IMR-90 (cell line): ENCODE measurements around the gene ANXA7. TPM values are rescaled to one million over a fixed set of nuclear protein-coding genes. Genes with fewer than 3 reads are reported as not detected.

Experiments
- ATAC-seq: fragments of 200-7000 bp; cut with Tn5 transposase; 2 replicates; pipeline ENCODE4 v1.9.1; 2020; ENCODE audit warnings: low read depth, mild to moderate bottlenecking, moderate library complexity
- BruUV-seq: library from RNA; stranded (reverse); fragments of 400-500 nt; replicated peaks from 2 replicates; lab custom pipeline; 2021; lab: Mats Ljungman, UMichigan
- CTCF ChIA-PET: fragments of 300-600 bp; formaldehyde crosslinking; extraction: SDS; loops from one replicate; lab custom pipeline; 2021; ENCODE audit warnings: antibody characterized with exemption; lab: Yijun Ruan, JAX
- POLR2A ChIA-PET: fragments of 300-600 bp; sonication (Branson Sonifier 250); formaldehyde crosslinking; loops from one replicate; lab custom pipeline; 2022; ENCODE audit warnings: antibody characterized with exemption; ENCODE audit not compliant: unreplicated experiment; lab: Charles Lee
- DNase-seq: peaks from one replicate; pipeline ENCODE4 v3.0.0; 2013
- H2AFZ ChIP-seq: replicated peaks from 2 replicates; pipeline ENCODE3; 2013; ENCODE audit warnings: low read length, mild to moderate bottlenecking; ENCODE audit not compliant: poor library complexity
- H2AK5ac ChIP-seq: 2 replicates; pipeline ENCODE4 v1.6.1; 2013; ENCODE audit warnings: low read depth, low read length, inconsistent platforms
- H2AK9ac ChIP-seq: replicated peaks from 2 replicates; pipeline ENCODE3; 2013; ENCODE audit warnings: mild to moderate bottlenecking, low read depth, low read length, moderate library complexity; ENCODE audit not compliant: poor library complexity
- H2BK120ac ChIP-seq: 2 replicates; pipeline ENCODE4 v1.6.1; 2013; ENCODE audit warnings: low read depth, low read length, inconsistent platforms
- H2BK15ac ChIP-seq: 3 replicates; pipeline ENCODE4 v1.6.1; 2013; ENCODE audit warnings: low read depth, low read length, inconsistent platforms
- H2BK20ac ChIP-seq: 2 replicates; pipeline ENCODE4 v1.6.1; 2013; ENCODE audit warnings: low read depth, mild to moderate bottlenecking, inconsistent platforms, low read length, moderate library complexity
- H2BK5ac ChIP-seq: 2 replicates; pipeline ENCODE4 v1.6.1; 2013; ENCODE audit warnings: mild to moderate bottlenecking, low read depth, low read length, inconsistent platforms; ENCODE audit not compliant: poor library complexity, severe bottlenecking
- H3K14ac ChIP-seq: replicated peaks from 2 replicates; pipeline ENCODE4 v1.6.1; 2013; ENCODE audit warnings: low read depth, low read length, inconsistent platforms
- H3K18ac ChIP-seq: 2 replicates; pipeline ENCODE4 v1.6.1; 2013; ENCODE audit warnings: low read depth, low read length, control low read depth
- H3K23ac ChIP-seq: 2 replicates; pipeline ENCODE4 v1.6.1; 2013; ENCODE audit warnings: low read depth, low read length, inconsistent platforms
- H3K27ac ChIP-seq: 2 replicates; pipeline ENCODE4 v1.5.1; 2013; ENCODE audit warnings: mild to moderate bottlenecking, control low read depth, low read length; ENCODE audit not compliant: insufficient read depth
- H3K27me3 ChIP-seq: 2 replicates; pipeline ENCODE4 v1.6.1; 2013; ENCODE audit warnings: low read length; ENCODE audit not compliant: control insufficient read depth, insufficient read depth
- H3K36me3 ChIP-seq: 2 replicates; pipeline ENCODE4 v1.6.1; 2013; ENCODE audit warnings: low read length, mixed read lengths; ENCODE audit not compliant: control insufficient read depth, insufficient read depth
- H3K4ac ChIP-seq: 2 replicates; pipeline ENCODE4 v1.6.1; 2013; ENCODE audit warnings: low read depth, low read length, inconsistent platforms
- H3K4me1 ChIP-seq: 2 replicates; pipeline ENCODE4 v1.6.1; 2013; ENCODE audit warnings: low read length, mixed read lengths; ENCODE audit not compliant: control insufficient read depth, insufficient read depth
- H3K4me2 ChIP-seq: 2 replicates; pipeline ENCODE4 v1.6.1; 2013; ENCODE audit warnings: low read depth, mild to moderate bottlenecking, control low read depth, low read length, moderate library complexity
- H3K4me3 ChIP-seq: 2 replicates; pipeline ENCODE4 v1.5.1; 2013; ENCODE audit warnings: low read depth, mild to moderate bottlenecking, control low read depth, low read length, moderate library complexity; ENCODE audit not compliant: insufficient read depth
- H3K56ac ChIP-seq: 2 replicates; pipeline ENCODE4 v1.6.1; 2013; ENCODE audit warnings: low read length, inconsistent platforms; ENCODE audit not compliant: insufficient read depth; ENCODE audit errors: extremely low read depth
- H3K79me1 ChIP-seq, 2 experiments: 2 replicates each; pipeline ENCODE4 v1.6.1; 2013; ENCODE audit warnings: low read length in 2 of 2, inconsistent platforms in 1 of 2, low read depth in 1 of 2
- H3K9ac ChIP-seq: 2 replicates; pipeline ENCODE4 v1.6.1; 2013; ENCODE audit warnings: low read depth, low read length, control low read depth
- H3K9me1 ChIP-seq: 2 replicates; pipeline ENCODE4 v1.6.1; 2013; ENCODE audit warnings: low read length, inconsistent platforms; ENCODE audit not compliant: insufficient read depth
- H3K9me3 ChIP-seq: 2 replicates; pipeline ENCODE4 v1.6.1; 2013; ENCODE audit warnings: low read length; ENCODE audit not compliant: control insufficient read depth, insufficient read depth
- H4K20me1 ChIP-seq: 2 replicates; pipeline ENCODE4 v1.6.1; 2013; ENCODE audit warnings: low read length, inconsistent platforms; ENCODE audit not compliant: insufficient read depth
- H4K5ac ChIP-seq: 2 replicates; pipeline ENCODE4 v1.6.1; 2013; ENCODE audit warnings: mild to moderate bottlenecking, low read depth, low read length, control low read depth
- H4K8ac ChIP-seq, 2 experiments: 2 replicates each; pipeline ENCODE4 v1.6.1; 2013; ENCODE audit warnings: low read depth in 2 of 2, low read length in 2 of 2, control low read depth in 1 of 2, inconsistent platforms in 1 of 2
- H4K91ac ChIP-seq: 2 replicates; pipeline ENCODE4 v1.6.1; 2013; ENCODE audit warnings: low read depth, low read length, inconsistent platforms; ENCODE audit not compliant: insufficient read depth
- BHLHE40 ChIP-seq: fragments of 150-350 bp; IDR thresholded peaks from 2 replicates; pipeline ENCODE4 v1.6.1; 2016; ENCODE audit warnings: mild to moderate bottlenecking, low read depth, low read length
- CEBPB ChIP-seq: IDR thresholded peaks from 2 replicates; pipeline ENCODE4 v1.6.1; 2012; ENCODE audit warnings: low read depth, low read length, improper control_type of control experiment
- CHD1 ChIP-seq: IDR thresholded peaks from 2 replicates; pipeline ENCODE4 v1.6.1; 2012; ENCODE audit warnings: low read depth, low read length, improper control_type of control experiment
- FOS ChIP-seq: fragments of 150-350 bp; IDR thresholded peaks from 2 replicates; pipeline ENCODE4 v1.6.1; 2016; ENCODE audit warnings: low read depth, low read length
- MAFK ChIP-seq: IDR thresholded peaks from 2 replicates; pipeline ENCODE4 v1.6.1; 2012; ENCODE audit warnings: low read depth, low read length, improper control_type of control experiment
- MAZ ChIP-seq: IDR thresholded peaks from 2 replicates; pipeline ENCODE4 v1.6.1; 2012; ENCODE audit warnings: low read depth, mild to moderate bottlenecking, low read length, improper control_type of control experiment, moderate library complexity, borderline replicate concordance
- MXI1 ChIP-seq: IDR thresholded peaks from 2 replicates; pipeline ENCODE4 v1.6.1; 2012; ENCODE audit warnings: low read depth, mild to moderate bottlenecking, low read length, moderate library complexity, borderline replicate concordance
- NFE2L2 ChIP-seq: fragments of 150-350 bp; IDR thresholded peaks from 2 replicates; pipeline ENCODE4 v1.6.1; 2016; ENCODE audit warnings: low read depth, mild to moderate bottlenecking, low read length
- RAD21 ChIP-seq: IDR thresholded peaks from 2 replicates; pipeline ENCODE4 v1.6.1; 2012; ENCODE audit warnings: low read length, improper control_type of control experiment
- RCOR1 ChIP-seq: IDR thresholded peaks from 2 replicates; pipeline ENCODE4 v1.6.1; 2012; ENCODE audit warnings: mild to moderate bottlenecking, low read length, improper control_type of control experiment; ENCODE audit not compliant: insufficient replicate concordance
- RFX5 ChIP-seq: IDR thresholded peaks from 2 replicates; pipeline ENCODE4 v1.8.0; 2012; ENCODE audit warnings: low read depth, mild to moderate bottlenecking, low read length, moderate library complexity
- SMC3 ChIP-seq: fragments of 150-350 bp; IDR thresholded peaks from 2 replicates; pipeline ENCODE4 v1.6.1; 2016; ENCODE audit warnings: low read depth, mild to moderate bottlenecking, antibody characterized with exemption, low read length, moderate library complexity
- dilution Hi-C: fragments of 300-500 bp; cut with HindIII; formaldehyde crosslinking; loops from one replicate; pipeline ENCODE4 v1.14.3; 2018; ENCODE audit warnings: low sequenced_read_pairs; ENCODE audit not compliant: unreplicated experiment
- in situ Hi-C: fragments of 300-500 bp; cut with MboI; formaldehyde crosslinking; loops from 3 replicates; pipeline ENCODE4 v1.14.3; 2019; ENCODE audit warnings: low sequenced_read_pairs, inconsistent platforms, mixed read lengths
- intact Hi-C: fragments of 100-400 bp; cut with micrococcal nuclease; formaldehyde crosslinking; loops from 2 replicates; pipeline ENCODE4 v1.10.0; 2022
- polyA plus RNA-seq, 3 experiments: library from polyadenylated mRNA; depleted of rRNA; stranded (reverse); fragments of >200 nt; gene quantifications; 2 replicates each; pipeline ENCODE4 v1.2.3, GENCODE V29; 2012; ENCODE audit warnings: low replicate concordance in 1 of 3
- total RNA-seq: library from RNA; depleted of rRNA; stranded (reverse); fragments of >200 nt; gene quantifications from 2 replicates; pipeline ENCODE4 v1.2.3, GENCODE V29; 2012
- TF ChIP-seq, protein P1 (sequence below): conservative IDR thresholded peaks from 2 replicates; pipeline ENCODE4 v1.5.1; 2012; ENCODE audit warnings: mild to moderate bottlenecking, low read depth, low read length, improper control_type of control experiment
- TF ChIP-seq, protein P2 (sequence below): fragments of 150-350 bp; IDR thresholded peaks from 2 replicates; pipeline ENCODE4 v1.6.1; 2017; ENCODE audit warnings: mild to moderate bottlenecking, antibody characterized with exemption, low read length, low read depth

Gene ANXA7
- total and polyA plus RNA-seq, 2 of the 4 experiments (the other 2 are of a cell fraction), result 77.4 to 120 TPM

DNA sequence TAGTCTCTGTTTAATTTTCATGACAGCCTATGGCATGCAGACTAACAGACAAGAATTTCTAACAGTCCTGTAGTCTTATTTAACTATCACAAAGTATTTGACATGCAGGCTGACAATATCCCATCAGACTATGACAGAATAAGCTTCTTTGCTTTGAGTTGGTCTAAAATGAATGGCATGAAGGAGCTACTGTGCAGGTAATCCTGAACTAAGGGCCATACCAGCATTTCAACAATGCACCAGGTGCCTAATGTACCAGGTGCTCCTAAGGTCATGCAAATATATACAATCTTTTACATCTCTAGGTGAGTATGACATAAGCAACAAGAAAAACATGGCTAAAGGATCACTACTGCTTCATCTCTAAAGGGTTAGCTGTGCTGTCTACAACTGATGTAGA lies 33.1 kb upstream of the ANXA7 start:
- Histone ChIP-seq H2AK5ac (no peak overlapping the region), H3K27ac (no peak overlapping the region), H3K9me1 (peaks cover 3% of the 10 kb centered on the region; the same call in 1 of the 2 replicates), H4K91ac (no peak overlapping the region), H2BK5ac (no peak overlapping the region), H3K79me1 (peaks cover 0 to 6% of the 10 kb centered on the region in 2 experiments; a peak in 2 of 4 replicates), H2BK15ac (no peak overlapping the region), H2BK120ac (no peak overlapping the region), H3K18ac (no peak overlapping the region), H4K5ac (no peak overlapping the region), H3K4me1 (no peaks in the 10 kb centered on the region), H4K20me1 (no peaks in the 10 kb centered on the region), H3K4me2 (no peak overlapping the region), H3K14ac (no peak overlapping the region), H2AFZ (no peak overlapping the region), H3K4ac (no peak overlapping the region), H4K8ac (no peak overlapping the region), H3K23ac (no peak overlapping the region), H3K9ac (no peak overlapping the region), H2AK9ac (no peak overlapping the region), H3K9me3 (no peaks in the 10 kb centered on the region), H3K4me3 (no peak overlapping the region), H3K27me3 (no peaks in the 10 kb centered on the region), H2BK20ac (no peak overlapping the region), H3K36me3 (peaks cover 11% of the 10 kb centered on the region), H3K56ac (no peak overlapping the region)
- intact Hi-C loops (no loop called here), dilution Hi-C loops (no loop called here), in situ Hi-C loops (no loop called here)
- ChIA-PET CTCF (no interaction called here), POLR2A (no interaction called here)
- DNase-seq, result no peak
- TF ChIP-seq, protein P1, sequence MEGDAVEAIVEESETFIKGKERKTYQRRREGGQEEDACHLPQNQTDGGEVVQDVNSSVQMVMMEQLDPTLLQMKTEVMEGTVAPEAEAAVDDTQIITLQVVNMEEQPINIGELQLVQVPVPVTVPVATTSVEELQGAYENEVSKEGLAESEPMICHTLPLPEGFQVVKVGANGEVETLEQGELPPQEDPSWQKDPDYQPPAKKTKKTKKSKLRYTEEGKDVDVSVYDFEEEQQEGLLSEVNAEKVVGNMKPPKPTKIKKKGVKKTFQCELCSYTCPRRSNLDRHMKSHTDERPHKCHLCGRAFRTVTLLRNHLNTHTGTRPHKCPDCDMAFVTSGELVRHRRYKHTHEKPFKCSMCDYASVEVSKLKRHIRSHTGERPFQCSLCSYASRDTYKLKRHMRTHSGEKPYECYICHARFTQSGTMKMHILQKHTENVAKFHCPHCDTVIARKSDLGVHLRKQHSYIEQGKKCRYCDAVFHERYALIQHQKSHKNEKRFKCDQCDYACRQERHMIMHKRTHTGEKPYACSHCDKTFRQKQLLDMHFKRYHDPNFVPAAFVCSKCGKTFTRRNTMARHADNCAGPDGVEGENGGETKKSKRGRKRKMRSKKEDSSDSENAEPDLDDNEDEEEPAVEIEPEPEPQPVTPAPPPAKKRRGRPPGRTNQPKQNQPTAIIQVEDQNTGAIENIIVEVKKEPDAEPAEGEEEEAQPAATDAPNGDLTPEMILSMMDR, result no peak
- TF ChIP-seq RCOR1, result no peak
- no peak for TF ChIP-seq MAFK
- no peak for TF ChIP-seq FOS
- no peak for TF ChIP-seq BHLHE40
- TF ChIP-seq CHD1, result no peak
- TF ChIP-seq MAZ, result no peak
- no peak for TF ChIP-seq NFE2L2
- TF ChIP-seq MXI1, result no peak
- TF ChIP-seq RAD21, result no peak
- no peak for TF ChIP-seq CEBPB
- TF ChIP-seq RFX5, result no peak
- TF ChIP-seq, protein P2, sequence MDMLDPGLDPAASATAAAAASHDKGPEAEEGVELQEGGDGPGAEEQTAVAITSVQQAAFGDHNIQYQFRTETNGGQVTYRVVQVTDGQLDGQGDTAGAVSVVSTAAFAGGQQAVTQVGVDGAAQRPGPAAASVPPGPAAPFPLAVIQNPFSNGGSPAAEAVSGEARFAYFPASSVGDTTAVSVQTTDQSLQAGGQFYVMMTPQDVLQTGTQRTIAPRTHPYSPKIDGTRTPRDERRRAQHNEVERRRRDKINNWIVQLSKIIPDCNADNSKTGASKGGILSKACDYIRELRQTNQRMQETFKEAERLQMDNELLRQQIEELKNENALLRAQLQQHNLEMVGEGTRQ, result no peak
- no peak for TF ChIP-seq SMC3
- ATAC-seq, result no peak
- BruUV-seq, result no TSS peak
